Astrocyte of the spinal cord (primary cell): ENCODE measurements around the gene DUSP23.

ENCODE experiments used
- DNase-seq: peaks from one replicate; pipeline ENCODE4 v3.0.0; 2011; ENCODE audit warnings: low read depth, low spot score
- H3K4me3 ChIP-seq: 2 replicates; pipeline ENCODE4 v1.5.1; 2011; ENCODE audit warnings: low read depth, mild to moderate bottlenecking, low read length, moderate library complexity
- CTCF ChIP-seq: IDR thresholded peaks from 2 replicates; pipeline ENCODE4 v1.5.1; 2012; ENCODE audit warnings: low read depth, mild to moderate bottlenecking, low read length, inconsistent platforms
- in situ Hi-C: cut with HindIII; loops from 2 replicates; pipeline ENCODE4 v1.10.0; 2017; ENCODE audit warnings: low sequenced_read_pairs

DUSP23 gene

GRCh38 chr1:159828581-159829272 is 48.0 kb downstream of the DUSP23 start:
- H3K4me3 ChIP-seq: no peak overlapping the region
- in situ Hi-C loops: no loop called here
- DNase-seq: no peak
- no peak for TF ChIP-seq CTCF

- no peak overlapping the region for H3K4me3 ChIP-seq
- no peak for DNase-seq
- peak; percentile 41 for TF ChIP-seq CTCF
- in situ Hi-C loops: no loop called here
These were observed 48.5 kb downstream of the DUSP23 start for GRCh38 chr1:159829273-159829634.

GRCh38 chr1:159829822-159830465 is 49.2 kb downstream of the DUSP23 start:
- H3K4me3 ChIP-seq: no peak overlapping the region
- TF ChIP-seq CTCF: no peak
- peak; percentile 68 for DNase-seq
- in situ Hi-C loops: no loop called here

- in situ Hi-C loops: no loop called here
- TF ChIP-seq CTCF: no peak
- no peak for DNase-seq
These were observed 50.0 kb downstream of the DUSP23 start for GRCh38 chr1:159830722-159831121.

GRCh38 chr1:159831412-159832141 is 50.8 kb downstream of the DUSP23 start:
- in situ Hi-C loops: no loop called here
- no peak for TF ChIP-seq CTCF
- H3K4me3 ChIP-seq: no peak overlapping the region
- DNase-seq: no peak

More at GRCh38 chr1:159830722-159831121, 50.0 kb downstream of the DUSP23 start:
- H3K4me3 ChIP-seq: no peak overlapping the region
